ENCODE data around the gene OTOGL.

Gene OTOGL

DNA sequence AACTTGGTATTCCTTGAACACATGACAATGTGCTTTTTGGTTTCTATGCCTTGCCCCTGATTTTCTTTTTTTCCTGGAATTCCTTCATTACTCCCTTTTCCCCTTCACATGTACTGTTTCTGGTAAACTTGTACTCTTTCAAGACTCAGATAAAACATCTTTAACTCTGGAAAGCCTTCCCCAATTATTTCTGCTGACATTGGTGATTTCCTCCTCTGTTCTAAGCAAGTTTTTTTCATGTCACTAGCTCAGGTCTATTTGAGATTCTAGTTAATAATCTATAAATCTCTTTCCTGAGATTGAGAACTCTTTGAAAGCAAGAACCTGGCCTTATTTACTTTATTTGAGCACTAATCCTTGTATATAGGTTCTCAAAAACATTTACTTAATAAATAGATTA is 320.7 kb downstream of the OTOGL start:
- Histone ChIP-seq H3K27me3 (ENCODE audit: insufficient read depth, low read depth) (no peaks in the 10 kb centered on the region), H2AFZ (ENCODE audit: low read depth) (no peak overlapping the region), H3K9ac (no peak overlapping the region; the same call in 1 of the 2 replicates), H3K4me2 (no peak overlapping the region), H4K20me1 (ENCODE audit: insufficient read depth) (no peaks in the 10 kb centered on the region), H3K27ac (no peak overlapping the region), H3K36me3 (ENCODE audit: insufficient read depth) (no peaks in the 10 kb centered on the region), H3K4me1 (ENCODE audit: low read depth, poor library complexity, severe bottlenecking) (no peaks in the 10 kb centered on the region), H3K4me3 (IDR thresholded peaks at IDR 0.05; ENCODE audit: insufficient read depth, low read depth, low read length) (no peak overlapping the region), H3K79me2 (ENCODE audit: insufficient read depth, low read depth) (no peaks in the 10 kb centered on the region)
- TF ChIP-seq, protein P1, sequence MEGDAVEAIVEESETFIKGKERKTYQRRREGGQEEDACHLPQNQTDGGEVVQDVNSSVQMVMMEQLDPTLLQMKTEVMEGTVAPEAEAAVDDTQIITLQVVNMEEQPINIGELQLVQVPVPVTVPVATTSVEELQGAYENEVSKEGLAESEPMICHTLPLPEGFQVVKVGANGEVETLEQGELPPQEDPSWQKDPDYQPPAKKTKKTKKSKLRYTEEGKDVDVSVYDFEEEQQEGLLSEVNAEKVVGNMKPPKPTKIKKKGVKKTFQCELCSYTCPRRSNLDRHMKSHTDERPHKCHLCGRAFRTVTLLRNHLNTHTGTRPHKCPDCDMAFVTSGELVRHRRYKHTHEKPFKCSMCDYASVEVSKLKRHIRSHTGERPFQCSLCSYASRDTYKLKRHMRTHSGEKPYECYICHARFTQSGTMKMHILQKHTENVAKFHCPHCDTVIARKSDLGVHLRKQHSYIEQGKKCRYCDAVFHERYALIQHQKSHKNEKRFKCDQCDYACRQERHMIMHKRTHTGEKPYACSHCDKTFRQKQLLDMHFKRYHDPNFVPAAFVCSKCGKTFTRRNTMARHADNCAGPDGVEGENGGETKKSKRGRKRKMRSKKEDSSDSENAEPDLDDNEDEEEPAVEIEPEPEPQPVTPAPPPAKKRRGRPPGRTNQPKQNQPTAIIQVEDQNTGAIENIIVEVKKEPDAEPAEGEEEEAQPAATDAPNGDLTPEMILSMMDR (conservative IDR thresholded peaks at IDR 0.05; ENCODE audit: low read depth, low read length), result no peak

GRCh38 chr12:80422550-80422949 is 323.2 kb downstream of the OTOGL start:
- Histone ChIP-seq H4K20me1 (ENCODE audit: insufficient read depth) (no peaks in the 10 kb centered on the region), H3K4me1 (ENCODE audit: low read depth, poor library complexity, severe bottlenecking) (no peaks in the 10 kb centered on the region), H3K4me2 (no peak overlapping the region), H3K4me3 (IDR thresholded peaks at IDR 0.05; ENCODE audit: insufficient read depth, low read depth, low read length) (no peak overlapping the region), H3K9ac (no peak overlapping the region), H2AFZ (ENCODE audit: low read depth) (no peak overlapping the region), H3K27ac (no peak overlapping the region), H3K36me3 (ENCODE audit: insufficient read depth) (no peaks in the 10 kb centered on the region), H3K27me3 (ENCODE audit: insufficient read depth, low read depth) (no peaks in the 10 kb centered on the region), H3K79me2 (ENCODE audit: insufficient read depth, low read depth) (no peaks in the 10 kb centered on the region)
- TF ChIP-seq, protein P1 (conservative IDR thresholded peaks at IDR 0.05; ENCODE audit: low read depth, low read length), result no peak

Data from KMS-11 (cell line).